ENCODE measurements around the gene OR4E2. TPM values are rescaled to one million over a fixed set of nuclear protein-coding genes. Genes with fewer than 3 reads are reported as not detected.

The OR4E2 gene
- total RNA-seq, 1 experiment from 2014 or later, result not detected

- no peak overlapping the region for H2BK20ac ChIP-seq (ENCODE audit: low read depth, low read length, poor library complexity, severe bottlenecking)
- H2AK5ac ChIP-seq (ENCODE audit: insufficient read length, low read length), result no peak overlapping the region
- no peak for TF ChIP-seq CTCF (conservative IDR thresholded peaks at IDR 0.05)
- no peak overlapping the region for H3K18ac ChIP-seq (ENCODE audit: insufficient read length, low read depth, low read length)
- H2BK12ac ChIP-seq (ENCODE audit: insufficient read length, low read depth, low read length), result no peak overlapping the region
- no peak overlapping the region for H2BK120ac ChIP-seq (ENCODE audit: low read depth, low read length, poor library complexity, severe bottlenecking)
- no peak overlapping the region for H3K56ac ChIP-seq (ENCODE audit: insufficient read length, low read depth, low read length)
- no peak overlapping the region for H3K27ac ChIP-seq (ENCODE audit: insufficient read length, low read depth, low read length)
- Mint-ChIP-seq H3K9me3 (peaks cover 0 to 2% of the 10 kb centered on the region in 2 experiments; a peak in 2 of 5 replicates), H3K4me1 (no peaks in the 10 kb centered on the region), H3K36me3 (ENCODE audit: insufficient read depth in 1 of 3, low read depth in 3 of 3) (no peaks in the 10 kb centered on the region), H3K27me3 (ENCODE audit: low read depth) (peaks cover 6% of the 10 kb centered on the region), H3K27ac (no peak overlapping the region), H3K4me3 (no peak overlapping the region)
- no peak for DNase-seq
- no peak overlapping the region for H4K5ac ChIP-seq (ENCODE audit: insufficient read length, low read depth, low read length)
- H3K79me2 ChIP-seq (ENCODE audit: insufficient read depth, low read length), result no peaks in the 10 kb centered on the region
- H3K79me1 ChIP-seq (ENCODE audit: insufficient read depth, low read depth, low read length, poor library complexity, severe bottlenecking), result no peaks in the 10 kb centered on the region
- H2BK5ac ChIP-seq (ENCODE audit: insufficient read length, low read length), result no peak overlapping the region
- no peak overlapping the region for H3K14ac ChIP-seq (ENCODE audit: insufficient read depth, low read length)
- no peak overlapping the region for H3K4me2 ChIP-seq (ENCODE audit: insufficient read depth, insufficient read length, low read length)
- no peaks in the 10 kb centered on the region for H3K23me2 ChIP-seq (ENCODE audit: insufficient read length, low read depth, low read length, poor library complexity, severe bottlenecking)
- no peak overlapping the region for H3K4ac ChIP-seq (ENCODE audit: low read depth, low read length)
- H2AFZ ChIP-seq (ENCODE audit: low read length), result no peak overlapping the region
- no peaks in the 10 kb centered on the region for H4K20me1 ChIP-seq (ENCODE audit: control insufficient read depth, insufficient read depth, insufficient read length)
- H4K91ac ChIP-seq (ENCODE audit: insufficient read length, low read depth, low read length), result no peak overlapping the region
- no peak overlapping the region for H3T11ph ChIP-seq (ENCODE audit: low read length)
- no peak overlapping the region for H4K8ac ChIP-seq (replicated peaks; ENCODE audit: insufficient read length, low read depth, low read length)
- H3K4me1 ChIP-seq (ENCODE audit: insufficient read depth, low read length), result no peaks in the 10 kb centered on the region
- H3K23ac ChIP-seq (ENCODE audit: insufficient read length, low read depth, low read length), result no peak overlapping the region
- H3K9me3 ChIP-seq (ENCODE audit: control insufficient read depth, low read depth, low read length), result no peaks in the 10 kb centered on the region
- H2BK15ac ChIP-seq (ENCODE audit: low read depth, low read length), result no peak overlapping the region
- H3K9ac ChIP-seq (ENCODE audit: extremely low read depth, insufficient read length, low read length), result no peak overlapping the region
- no peaks in the 10 kb centered on the region for H3K27me3 ChIP-seq (ENCODE audit: insufficient read depth, low read length)
Observed at GRCh38 chr14:21669284-21669683, 15.6 kb downstream of the OR4E2 start.
